Measurements from ENCODE around the gene MRGPRX4. TPM values are rescaled to one million over a fixed set of nuclear protein-coding genes. Genes with fewer than 3 reads are reported as not detected.

MRGPRX4 gene
- total RNA-seq, 1 experiment from 2014 or later = not detected

- Histone ChIP-seq H3K23me2 (ENCODE audit: insufficient read length, low read depth, low read length, poor library complexity, severe bottlenecking) (no peaks in the 10 kb centered on the region), H4K91ac (ENCODE audit: insufficient read length, low read depth, low read length) (no peak overlapping the region), H4K20me1 (ENCODE audit: control insufficient read depth, insufficient read depth, insufficient read length) (no peaks in the 10 kb centered on the region), H2AK5ac (ENCODE audit: insufficient read length, low read length) (no peak overlapping the region), H3K4me1 (ENCODE audit: insufficient read depth, low read length) (no peaks in the 10 kb centered on the region), H3K4ac (ENCODE audit: low read depth, low read length) (no peak overlapping the region), H3K9ac (ENCODE audit: extremely low read depth, insufficient read length, low read length) (no peak overlapping the region), H4K8ac (replicated peaks; ENCODE audit: insufficient read length, low read depth, low read length) (no peak overlapping the region), H3K79me2 (ENCODE audit: insufficient read depth, low read length) (no peaks in the 10 kb centered on the region), H3T11ph (ENCODE audit: low read length) (no peak overlapping the region), H3K9me3 (ENCODE audit: control insufficient read depth, low read depth, low read length) (no peaks in the 10 kb centered on the region), H2BK5ac (ENCODE audit: insufficient read length, low read length) (no peak overlapping the region), H4K5ac (ENCODE audit: insufficient read length, low read depth, low read length) (no peak overlapping the region), H2BK15ac (ENCODE audit: low read depth, low read length) (no peak overlapping the region), H2BK12ac (ENCODE audit: insufficient read length, low read depth, low read length) (no peak overlapping the region), H2AFZ (ENCODE audit: low read length) (no peak overlapping the region), H3K27ac (ENCODE audit: insufficient read length, low read depth, low read length) (no peak overlapping the region), H3K14ac (ENCODE audit: insufficient read depth, low read length) (no peak overlapping the region), H2BK120ac (ENCODE audit: low read depth, low read length, poor library complexity, severe bottlenecking) (no peak overlapping the region), H3K23ac (ENCODE audit: insufficient read length, low read depth, low read length) (no peak overlapping the region), H3K27me3 (ENCODE audit: insufficient read depth, low read length) (no peaks in the 10 kb centered on the region), H3K18ac (ENCODE audit: insufficient read length, low read depth, low read length) (no peak overlapping the region), H3K79me1 (ENCODE audit: insufficient read depth, low read depth, low read length, poor library complexity, severe bottlenecking) (no peaks in the 10 kb centered on the region), H3K56ac (ENCODE audit: insufficient read length, low read depth, low read length) (no peak overlapping the region), H2BK20ac (ENCODE audit: low read depth, low read length, poor library complexity, severe bottlenecking) (no peak overlapping the region), H3K4me2 (ENCODE audit: insufficient read depth, insufficient read length, low read length) (no peak overlapping the region)
- Mint-ChIP-seq H3K4me1 (no peaks in the 10 kb centered on the region), H3K9me3 (no peaks in the 10 kb centered on the region; a peak in 2 of 5 replicates), H3K4me3 (no peak overlapping the region), H3K27ac (no peak overlapping the region), H3K36me3 (ENCODE audit: insufficient read depth in 1 of 3, low read depth in 3 of 3) (no peaks in the 10 kb centered on the region; a peak in 1 of 7 replicates), H3K27me3 (ENCODE audit: low read depth) (no peaks in the 10 kb centered on the region; the same call in 1 of the 2 replicates)
- WGBS (ENCODE audit: extremely low coverage, insufficient read length, low lambda C conversion rate) = no CpG with 5 or more reads among the region's 5 CpGs
- TF ChIP-seq CTCF (conservative IDR thresholded peaks at IDR 0.05) = no peak
- DNase-seq = no peak
Observed at GRCh38 chr11:18144243-18144642, 28.4 kb upstream of the MRGPRX4 start.

All from H9 (cell line).